HG03108 (cell line): ENCODE measurements around the gene SYNPO2.
A peak's percentile ranks its signal among the peaks of the same experiment; 100 is the strongest.

Experiments
- ATAC-seq: cut with Tn5 transposase; IDR thresholded peaks from one replicate; pipeline ENCODE4 v1.9.1; 2021; ENCODE audit warnings: moderate library complexity; ENCODE audit not compliant: unreplicated experiment

The SYNPO2 gene

GRCh38 chr4:118931786-118932185 is 43.1 kb downstream of the SYNPO2 start:
- no peak for ATAC-seq

DNA sequence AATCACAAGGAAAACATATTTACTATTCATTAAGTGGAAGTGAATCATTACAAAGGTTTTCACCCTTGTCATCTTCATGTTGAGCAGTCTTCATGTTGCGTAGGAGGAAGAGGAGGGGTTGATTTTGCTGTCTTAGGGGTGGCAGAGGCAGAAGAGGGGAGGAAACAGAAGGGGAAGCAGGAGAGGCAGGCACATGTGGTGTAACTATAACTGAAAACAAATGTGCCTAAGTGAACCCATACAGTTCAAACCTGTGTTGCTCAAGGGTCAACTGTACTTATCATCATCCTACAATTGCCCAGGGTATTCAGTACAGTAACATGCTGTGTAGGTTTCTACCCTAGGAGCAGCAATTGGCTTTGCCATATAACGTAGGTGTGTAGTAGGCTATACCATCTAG is 47.2 kb downstream of the SYNPO2 start:
- no peak for ATAC-seq

GRCh38 chr4:118936406-118936805 is 47.8 kb downstream of the SYNPO2 start:
- no peak for ATAC-seq

DNA sequence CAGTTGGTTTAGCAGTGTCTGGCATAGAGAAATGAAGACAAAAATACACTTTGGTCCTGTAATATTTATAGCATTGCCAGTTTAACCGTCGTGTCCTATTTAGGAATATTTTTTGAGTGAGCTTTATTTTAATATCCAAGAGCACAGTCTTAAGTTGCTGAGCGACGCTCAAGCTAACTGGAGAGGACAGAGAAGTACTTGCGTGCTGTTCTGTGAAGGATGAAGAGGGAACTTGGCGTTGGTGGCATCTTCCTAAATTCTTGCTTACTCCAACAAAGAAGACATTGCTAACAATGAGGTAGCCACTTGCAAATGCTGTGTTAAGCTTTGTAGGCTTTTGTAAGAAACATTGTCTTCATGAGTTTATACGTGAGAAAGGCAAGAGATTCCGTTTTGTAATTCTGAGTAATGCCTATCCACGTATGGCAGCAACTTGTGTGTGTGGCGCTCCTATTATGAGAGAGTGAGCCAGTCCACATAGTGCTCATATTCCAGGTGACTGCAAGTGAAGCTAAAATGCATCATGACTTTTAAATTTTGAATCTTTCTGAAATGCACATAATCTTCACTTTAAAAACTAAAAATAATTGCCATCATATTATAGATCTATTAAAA is 50.6 kb downstream of the SYNPO2 start:
- ATAC-seq: no peak

GRCh38 chr4:118941149-118941548 is 52.5 kb downstream of the SYNPO2 start:
- ATAC-seq: no peak

DNA sequence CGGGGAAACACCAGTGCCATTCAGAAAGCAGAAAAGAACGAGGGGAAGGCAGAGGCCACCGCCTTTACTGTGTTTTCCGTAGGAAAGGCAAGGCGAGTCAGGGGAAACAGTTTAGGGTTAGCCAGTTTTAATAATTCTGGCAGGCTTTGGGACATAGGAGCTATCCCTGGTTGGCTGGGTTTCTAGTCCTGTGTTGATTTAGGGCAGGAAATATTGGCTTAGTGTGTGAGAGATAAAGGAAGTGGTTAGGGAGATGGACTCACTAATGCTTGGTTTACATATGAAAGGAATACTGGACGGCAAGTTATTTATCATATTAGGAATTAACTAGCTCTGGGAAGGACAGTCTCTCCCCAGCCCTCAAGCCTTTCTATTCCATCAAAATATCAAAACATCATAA is 53.1 kb downstream of the SYNPO2 start:
- ATAC-seq: no peak

- no peak for ATAC-seq
These were observed 53.8 kb downstream of the SYNPO2 start for GRCh38 chr4:118942465-118942864.

- ATAC-seq: no peak
These were observed 58.4 kb downstream of the SYNPO2 start for GRCh38 chr4:118947095-118947494.

DNA sequence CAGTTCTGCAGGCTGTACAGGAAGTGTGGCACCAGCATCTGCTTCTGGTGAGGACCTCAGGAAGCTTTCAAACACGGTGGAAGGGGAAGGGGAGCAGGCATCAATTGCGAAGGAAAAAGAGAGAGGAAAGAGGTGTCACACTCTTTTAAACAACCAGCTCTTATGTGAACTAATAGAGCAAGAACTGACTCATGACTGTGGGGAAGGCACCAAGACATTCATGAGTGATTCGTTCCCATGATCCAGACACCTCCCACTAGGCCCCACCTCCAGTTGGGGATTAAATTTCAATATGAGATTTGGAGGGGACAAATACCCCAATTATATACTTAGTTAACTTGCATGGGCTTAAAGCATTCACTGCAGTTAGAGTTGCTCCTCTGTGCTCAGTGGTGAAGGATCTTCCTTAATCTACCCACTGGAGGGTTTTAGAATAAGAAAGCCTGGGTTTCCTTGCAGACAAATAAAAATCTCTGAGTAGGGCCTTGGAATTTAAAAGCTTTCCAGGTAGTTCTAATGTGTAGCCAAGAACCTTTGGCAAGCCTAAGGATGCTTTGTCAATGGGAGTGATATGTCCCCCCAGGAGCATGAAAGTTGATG is 60.0 kb downstream of the SYNPO2 start:
- ATAC-seq: no peak

DNA sequence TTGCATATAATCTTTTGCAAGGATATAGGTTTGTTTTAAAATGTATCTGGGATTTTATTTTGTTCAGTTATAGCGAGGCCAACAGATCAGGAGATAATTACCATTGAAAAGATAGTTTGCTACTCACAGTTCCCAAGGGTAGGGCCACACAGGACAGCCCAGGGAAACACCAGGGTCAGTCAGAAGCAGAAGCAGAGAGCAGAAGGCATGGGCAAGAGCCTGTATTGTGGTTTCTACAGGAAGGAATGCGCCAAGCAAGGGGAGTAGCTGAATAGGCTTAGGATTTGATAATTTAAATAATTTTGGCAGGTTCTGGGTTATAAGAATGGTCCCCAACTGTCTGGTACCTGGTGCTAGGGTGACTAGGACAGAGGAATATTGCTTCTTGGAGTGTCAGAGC is 61.6 kb downstream of the SYNPO2 start:
- ATAC-seq: no peak

GRCh38 chr4:118950929-118951570 is 62.4 kb downstream of the SYNPO2 start:
- ATAC-seq: no peak

DNA sequence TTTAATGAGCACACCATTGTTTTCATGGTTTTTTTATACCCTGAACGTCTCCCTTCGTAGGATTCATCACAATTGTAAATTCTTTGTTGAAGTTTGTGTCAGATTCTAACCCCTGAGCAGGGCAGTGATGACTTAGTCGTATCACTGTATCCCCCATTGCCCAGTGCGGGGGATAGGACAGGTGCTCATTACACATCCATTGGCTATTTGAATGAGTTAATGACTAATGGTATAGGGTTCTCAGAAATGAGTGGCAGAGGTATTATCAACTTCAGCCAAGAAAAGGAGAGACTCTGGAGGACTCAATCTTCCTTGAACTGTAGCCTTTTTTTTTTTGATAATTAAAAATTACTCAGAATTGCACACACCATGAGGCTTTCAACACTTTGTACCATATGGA is 64.6 kb downstream of the SYNPO2 start:
- no peak for ATAC-seq

DNA sequence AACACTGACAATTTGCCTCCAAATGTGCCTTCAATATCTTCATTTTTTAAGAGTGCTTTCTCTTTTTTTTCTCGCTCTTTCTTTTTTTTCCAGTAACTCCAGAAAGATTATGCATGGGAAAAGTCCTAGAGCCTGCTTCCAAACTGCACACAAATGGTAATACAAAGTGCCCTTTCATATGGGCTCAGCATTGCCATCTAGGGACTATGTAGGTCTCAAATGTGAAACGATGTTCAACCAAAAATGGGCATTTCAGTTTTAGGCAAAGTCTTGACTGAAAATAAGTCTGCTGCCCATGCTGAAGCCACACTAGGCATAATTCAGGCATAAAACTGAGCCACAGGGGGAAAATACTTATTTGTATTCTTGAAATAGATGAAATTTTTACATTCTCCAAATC is 65.6 kb downstream of the SYNPO2 start:
- no peak for ATAC-seq

GRCh38 chr4:118955515-118955914 is 66.9 kb downstream of the SYNPO2 start:
- no peak for ATAC-seq

DNA sequence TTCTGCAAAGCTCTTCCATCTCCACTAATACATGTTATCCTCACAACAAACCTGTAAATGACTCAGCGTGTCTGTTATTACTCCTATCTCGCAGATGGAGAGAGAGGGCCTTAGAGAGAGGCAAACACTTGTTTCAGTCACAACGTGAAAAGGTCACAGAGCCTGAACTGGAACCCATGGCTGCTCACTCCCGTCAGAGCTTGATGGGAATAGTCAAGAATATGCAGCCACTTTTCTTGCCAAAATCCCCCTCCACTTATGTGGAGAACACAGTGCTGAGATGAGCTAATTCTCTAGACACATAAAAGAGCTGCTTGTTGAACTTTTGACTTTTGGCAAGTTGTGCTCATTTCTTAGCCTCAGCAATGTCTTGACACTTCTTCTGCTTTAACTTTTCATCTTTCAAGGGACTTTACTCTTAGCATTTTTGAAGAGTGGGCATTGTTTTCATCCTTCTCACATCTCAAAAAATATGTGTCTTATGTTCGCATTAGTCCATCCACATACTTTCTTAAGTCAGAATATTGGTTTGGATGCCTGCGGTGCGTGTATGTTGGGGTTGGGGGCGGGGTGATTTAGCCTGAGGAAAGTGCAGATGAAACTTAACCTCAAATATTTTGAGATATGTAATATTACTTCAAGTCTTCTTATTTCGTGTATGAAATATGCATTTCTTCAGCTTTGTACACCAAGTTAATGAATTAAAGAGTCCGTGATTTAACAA is 69.2 kb downstream of the SYNPO2 start:
- ATAC-seq: no peak

DNA sequence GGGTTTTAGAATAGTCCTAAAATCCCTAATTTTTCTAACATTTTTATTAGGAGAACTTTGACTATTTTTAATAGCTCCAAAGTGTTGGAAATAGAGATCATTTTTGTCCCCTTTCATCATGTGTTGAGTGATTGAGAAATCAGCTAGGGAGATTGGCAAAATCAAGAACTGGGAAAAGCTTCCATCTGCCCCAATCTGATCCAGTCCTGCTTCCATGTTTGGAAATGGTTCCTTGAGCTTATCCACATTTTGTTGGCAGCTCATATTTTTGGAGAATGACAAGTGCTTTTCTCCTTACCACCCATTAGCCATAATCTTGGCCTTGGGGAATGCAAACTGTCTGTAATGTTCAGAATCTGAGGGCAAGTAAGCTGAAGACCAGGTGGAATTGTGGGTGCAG is 73.9 kb downstream of the SYNPO2 start:
- no peak for ATAC-seq

DNA sequence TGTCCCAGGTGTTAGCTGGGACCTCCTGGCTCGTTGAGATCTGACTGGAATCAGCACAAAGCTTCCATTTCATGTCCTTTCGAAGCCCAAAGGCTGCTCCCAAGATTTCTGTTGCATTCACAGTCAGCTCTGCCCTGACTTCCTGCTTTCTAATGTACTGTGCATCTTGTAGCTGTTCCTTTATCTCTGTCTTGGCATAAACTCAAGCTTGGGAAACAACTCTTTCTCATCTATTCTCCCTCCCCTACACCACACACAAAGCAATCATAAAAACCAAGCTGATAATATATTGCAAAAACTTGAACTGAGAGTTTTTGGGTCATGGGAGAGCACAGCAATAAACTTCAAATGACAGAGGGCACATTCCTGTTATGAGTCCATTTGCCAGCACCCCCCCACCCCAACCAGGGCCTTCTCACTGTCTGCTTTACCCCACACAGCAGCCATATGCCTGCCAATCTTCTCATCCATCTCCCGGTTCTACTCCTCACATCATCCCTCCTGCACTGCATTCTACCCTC is 76.3 kb downstream of the SYNPO2 start:
- no peak for ATAC-seq

DNA sequence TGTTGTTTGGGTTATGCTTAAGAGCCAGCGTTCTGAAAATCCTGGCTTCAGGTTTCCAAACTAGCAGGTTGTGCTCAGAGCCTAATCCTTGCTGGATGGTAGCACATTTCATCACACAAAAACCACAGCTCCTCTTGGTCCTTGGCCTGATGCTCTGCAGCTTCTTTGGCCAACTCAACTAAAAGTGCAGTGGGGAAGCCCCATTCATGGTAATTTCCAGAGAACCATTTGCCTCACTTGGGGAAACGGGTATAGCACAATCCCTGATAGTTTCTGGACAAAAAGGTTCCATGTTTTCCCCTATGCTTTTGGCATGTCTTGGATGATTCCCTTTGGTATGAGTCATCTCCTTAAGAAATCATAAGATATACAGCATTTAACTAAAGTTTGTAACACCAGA is 78.7 kb downstream of the SYNPO2 start:
- ATAC-seq: no peak

DNA sequence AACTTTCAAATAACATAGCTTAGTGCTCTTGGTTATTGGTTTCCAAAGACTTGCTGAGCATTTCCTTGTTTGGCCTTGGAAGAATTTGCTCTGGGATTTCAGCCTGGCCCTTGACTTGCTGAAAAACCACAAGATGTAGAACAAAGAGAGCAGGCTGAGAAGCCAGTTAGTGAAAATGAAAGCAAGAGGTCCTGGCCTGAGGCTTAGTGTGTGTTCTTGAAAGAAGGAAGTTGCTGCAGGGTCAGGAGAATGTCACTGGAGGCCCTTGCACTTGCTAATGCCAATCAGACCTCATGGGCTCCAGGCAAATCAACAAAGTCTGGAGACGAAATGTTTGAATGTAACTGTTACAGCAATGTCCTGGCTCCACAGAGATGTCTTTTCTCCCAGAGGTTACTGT is 79.4 kb downstream of the SYNPO2 start:
- peak; percentile 100 for ATAC-seq

DNA sequence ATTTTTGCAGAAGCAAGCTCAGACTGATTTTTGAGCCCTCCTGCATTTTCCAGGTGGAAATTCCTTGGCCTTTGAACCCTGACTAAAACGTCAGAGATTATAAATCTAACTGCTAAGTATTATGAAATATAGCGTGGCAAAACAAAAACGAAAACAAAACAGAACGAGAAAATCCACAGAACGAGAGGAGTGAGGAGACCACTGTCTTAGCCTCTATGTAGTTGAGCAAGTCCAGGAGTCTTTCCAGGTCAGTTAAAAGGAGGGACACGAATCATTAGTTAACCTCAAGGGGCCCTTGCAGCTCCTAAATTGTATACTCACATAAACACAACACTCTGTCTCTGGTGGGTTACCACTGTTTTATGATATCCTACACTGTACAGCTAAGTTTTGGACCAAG is 80.2 kb downstream of the SYNPO2 start:
- ATAC-seq: no peak

DNA sequence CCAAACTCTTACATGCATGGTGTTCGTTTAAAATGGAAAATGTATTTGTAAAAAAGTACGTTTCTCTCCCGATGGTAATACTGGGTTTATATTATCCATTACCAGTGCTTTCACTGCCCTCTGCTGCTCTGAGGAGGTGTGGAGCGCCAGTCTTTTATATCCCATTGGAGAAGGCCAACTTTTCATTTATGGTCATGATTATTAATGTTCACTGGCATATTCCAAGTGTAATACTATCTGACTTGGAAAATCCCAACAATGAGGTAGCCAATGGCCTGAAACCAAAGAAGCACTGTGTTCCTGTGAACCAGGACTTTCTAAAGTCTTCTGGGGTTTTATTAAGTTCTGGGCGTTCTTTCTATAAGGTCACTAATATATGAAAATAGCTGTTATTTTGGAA is 80.7 kb downstream of the SYNPO2 start:
- no peak for ATAC-seq

- ATAC-seq: no peak
These were observed 83.5 kb downstream of the SYNPO2 start for GRCh38 chr4:118972167-118972566.
